Hematopoietic multipotent progenitor cell treated with erythropoietin and hydrocortisone succinate and interleukin-3 and kit ligand, for 8 days (in vitro differentiated cells): Measurements from ENCODE around the gene NME9.

Experiments used
- DNase-seq: peaks from one replicate; pipeline ENCODE4 v3.0.0-alpha.2; 2015

NME9 gene

DNA sequence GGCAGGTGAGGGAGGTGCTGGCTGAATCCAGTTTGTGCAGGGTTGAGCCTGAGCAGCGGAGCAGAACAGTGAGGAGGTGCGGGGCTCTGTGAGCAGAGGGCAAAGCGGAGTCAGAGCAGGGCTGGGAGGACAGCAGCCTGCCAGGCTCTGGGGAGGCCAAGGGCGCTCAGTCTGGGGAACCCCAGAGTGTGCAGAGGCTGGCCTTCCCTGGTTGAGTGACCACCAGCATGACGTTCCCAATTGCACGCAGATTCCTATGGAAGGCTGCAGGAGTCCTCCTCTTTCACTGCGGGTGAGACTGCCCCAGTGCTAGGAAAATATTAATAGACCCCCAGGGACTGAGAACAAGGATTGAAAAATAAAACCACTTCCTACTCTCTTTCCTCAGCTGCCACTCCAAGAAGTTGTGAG, 31.9 kb upstream of the NME9 start:
- DNase-seq, result no peak

DNA sequence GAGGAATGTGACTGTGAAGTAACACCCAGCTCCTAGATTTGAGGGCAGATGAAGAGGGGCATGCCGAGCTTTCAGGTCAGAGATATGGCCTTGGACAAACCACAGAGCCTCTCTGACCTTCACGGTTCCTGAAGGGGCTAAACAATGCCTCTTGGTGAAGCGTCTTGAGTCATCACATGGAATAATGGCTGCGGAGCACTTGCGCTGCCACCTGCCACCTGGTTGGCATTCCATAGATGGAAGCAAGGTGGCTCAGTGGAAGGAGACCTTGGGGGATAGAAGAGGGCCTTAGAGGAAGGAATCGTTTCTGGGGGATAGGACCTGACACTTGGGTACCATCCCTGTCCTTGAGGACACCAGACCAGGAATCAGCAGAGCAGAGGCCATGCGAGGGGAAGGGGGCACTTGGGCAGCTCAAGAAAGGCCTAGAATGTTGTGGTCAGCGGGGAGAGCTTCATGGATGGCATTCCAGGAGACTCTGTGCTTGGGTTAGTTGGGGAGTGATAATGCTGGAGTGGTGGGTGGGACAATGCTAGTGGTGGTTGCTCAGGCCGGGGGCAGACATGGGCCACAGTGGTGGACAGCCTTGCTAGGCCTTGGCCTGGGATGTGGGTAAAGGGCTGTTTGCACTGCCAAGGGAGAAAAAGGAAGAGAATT, 31.3 kb upstream of the NME9 start:
- DNase-seq, result no peak

DNA sequence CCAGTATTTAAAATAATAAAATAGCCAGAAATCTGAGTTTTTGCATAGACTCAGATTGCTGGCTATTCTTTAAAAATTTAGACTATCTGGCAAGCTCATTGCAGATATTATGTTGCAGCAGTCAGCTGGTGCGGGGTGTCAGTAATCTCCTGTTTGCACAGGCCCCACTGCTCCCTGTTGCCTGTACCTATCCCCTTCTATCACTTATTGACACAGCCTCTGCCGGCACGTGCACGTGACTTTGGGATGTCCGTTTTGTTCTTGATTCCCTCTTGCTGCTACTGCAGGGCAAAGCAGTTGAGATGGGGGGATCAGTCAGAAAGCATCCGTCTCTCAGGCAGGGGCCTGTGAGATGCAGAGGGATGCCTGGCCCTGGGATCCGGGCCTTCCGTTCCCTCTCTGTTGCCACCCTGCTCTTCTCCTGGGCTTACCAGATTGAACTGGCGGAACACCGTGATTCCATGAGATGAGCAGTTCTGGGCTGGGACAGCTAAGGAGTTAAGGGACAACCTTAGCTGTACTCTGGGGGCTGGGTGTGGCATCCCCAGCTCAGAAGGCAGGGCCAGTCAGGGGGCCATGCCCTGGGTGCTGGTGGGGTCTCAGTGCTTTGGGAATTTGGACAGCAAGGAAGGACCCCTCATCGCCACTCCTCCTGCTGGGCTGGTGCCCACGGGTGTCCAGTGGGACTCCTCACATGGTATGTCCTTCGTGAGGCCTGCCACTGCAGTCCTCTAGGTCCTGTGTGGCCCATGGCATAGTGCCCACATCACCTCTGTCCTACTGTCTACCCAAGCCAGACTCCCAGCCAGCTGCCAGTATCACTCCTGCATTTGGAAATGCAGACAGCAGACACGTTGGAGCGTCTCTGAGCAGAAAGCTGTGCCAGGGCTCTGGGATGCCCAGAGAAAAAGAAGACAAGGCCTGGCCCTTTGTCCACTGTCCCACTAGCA, 30.5 kb upstream of the NME9 start:
- DNase-seq, result no peak

DNA sequence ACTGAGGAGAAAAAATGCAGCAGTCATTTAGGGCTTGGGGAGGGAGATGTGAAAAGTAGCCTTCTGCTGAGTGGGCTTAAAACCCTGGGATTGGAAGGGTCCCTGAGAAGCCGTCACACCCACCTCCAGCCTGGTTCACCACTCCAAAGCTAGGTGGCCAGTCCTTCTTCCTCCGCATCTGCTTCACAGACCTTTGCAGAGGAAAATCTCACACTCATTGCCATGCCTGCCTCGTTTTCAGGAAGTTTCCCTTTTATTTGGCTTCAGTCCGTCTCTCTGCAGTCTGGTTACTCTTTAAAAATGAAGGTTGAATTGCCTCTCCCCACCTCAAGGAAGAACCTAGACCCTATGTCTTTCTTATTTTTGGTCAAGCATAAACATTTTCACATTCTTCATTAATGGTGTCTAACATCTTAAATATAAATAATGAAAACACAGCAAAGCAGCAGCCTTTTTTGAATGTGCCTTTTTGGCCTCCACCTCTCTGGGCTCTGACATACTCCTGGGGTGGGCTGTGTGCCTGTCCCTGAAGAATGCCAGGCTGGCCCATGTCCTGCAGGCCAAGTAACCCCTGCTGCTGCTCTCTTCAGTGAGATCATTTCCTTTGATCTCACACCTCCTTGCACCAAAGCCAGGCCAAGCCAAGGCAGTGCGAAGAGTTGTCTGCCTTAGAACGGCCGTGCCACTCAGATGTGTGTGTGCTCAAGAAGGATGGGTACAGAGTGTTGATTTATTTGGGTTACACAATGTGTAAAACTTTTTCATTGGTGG, 29.7 kb upstream of the NME9 start:
- no peak for DNase-seq

DNA sequence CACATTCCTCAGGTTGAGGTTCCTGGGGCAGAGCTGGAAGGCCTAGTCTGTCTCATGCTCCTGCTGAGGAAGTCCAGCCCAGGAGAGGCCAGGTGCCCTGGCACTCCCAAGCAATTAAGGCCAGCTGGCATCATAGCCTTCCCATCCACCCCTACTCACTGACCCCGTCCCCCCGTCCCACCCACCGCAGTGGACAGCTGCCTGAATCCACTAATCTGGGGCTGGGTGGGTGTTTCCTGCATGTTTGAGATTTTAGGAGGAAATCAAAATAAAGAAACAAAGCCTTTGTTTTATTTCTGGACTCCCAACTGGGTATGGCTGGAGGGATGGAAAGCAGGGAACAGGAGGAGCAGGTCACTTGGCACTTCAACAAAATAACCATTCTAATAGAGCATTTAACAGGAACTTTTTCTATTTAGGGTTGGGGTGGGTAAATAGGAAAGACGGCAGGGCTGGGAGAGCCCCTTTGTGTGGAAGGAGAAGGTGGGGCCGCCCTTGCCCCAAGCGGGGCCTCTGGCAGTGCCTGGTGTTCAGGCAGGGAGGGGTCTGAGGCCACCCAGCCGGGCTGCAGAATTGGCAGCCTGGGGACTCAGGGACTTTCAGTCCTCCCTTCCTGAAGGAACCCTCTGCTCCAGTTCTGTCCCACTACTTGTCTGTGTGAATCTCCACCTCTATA, 27.2 kb upstream of the NME9 start:
- DNase-seq, result no peak

DNA sequence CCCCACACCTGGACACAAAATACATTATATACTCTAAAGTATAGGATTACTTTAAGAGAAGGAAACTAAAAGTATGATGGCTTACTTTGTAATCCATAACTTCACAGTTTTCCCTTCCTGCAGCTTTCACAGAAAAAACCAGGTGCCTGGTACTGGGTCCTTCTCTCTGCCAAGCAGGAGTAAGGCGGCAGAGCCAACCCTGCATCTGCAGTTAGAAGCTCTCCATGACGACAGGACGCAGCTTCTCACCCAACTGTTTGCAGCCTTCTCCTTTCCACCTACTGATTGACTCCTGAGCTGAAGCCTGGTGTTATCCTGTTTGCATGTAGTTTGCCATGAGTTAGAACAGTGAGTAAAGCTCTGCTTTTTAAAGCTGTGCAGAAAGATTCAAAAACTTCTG, 25.4 kb upstream of the NME9 start:
- no peak for DNase-seq

DNA sequence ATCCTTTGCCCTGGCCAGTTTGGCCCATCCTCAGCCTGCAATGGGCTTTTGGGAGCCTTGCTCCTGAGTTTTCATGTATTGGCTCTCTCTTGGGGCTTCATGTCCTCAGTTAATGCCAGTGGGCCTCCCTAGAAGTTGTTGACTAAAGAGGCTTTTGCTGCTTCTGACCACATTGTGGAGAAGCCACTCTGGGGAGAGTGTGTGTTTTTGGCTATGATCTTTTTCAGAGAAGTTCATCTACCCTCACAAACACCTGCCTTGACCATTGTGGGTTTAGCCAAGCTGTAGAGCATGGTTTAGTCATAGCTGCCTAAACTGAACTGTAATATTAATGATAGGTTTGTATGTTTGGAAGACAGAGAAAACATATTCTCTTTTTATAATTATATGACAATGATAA, 24.7 kb upstream of the NME9 start:
- DNase-seq, result no peak

DNA sequence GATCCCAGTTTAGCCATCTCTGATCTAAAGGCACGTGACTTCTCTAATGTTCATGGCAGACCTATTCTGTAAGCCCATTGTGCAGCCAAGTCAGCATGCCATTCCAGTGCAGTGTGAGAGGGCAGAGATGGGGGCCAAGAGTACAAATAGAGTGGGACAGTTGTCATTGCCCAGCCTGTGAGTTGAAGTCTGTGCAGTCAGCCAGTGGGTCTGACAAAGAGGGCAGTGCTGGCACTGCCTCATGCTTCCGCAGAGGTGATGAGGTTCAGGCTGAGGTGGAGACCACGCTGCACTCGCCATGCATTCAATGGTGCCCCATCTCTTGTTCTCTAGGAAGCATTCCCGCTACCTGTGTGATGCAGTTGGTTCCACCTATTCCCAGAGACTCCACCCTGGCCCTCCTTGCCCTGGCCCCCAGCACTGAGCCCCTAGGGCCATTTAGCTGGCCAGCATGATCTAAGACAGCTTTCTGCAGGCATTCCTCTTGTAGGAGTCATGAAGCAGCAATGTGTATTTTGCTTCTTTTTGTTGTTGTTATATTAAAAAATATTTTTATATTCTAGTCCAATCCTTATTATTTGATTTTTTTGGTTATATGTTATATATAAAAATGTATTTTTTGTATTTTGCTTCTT, 22.4 kb upstream of the NME9 start:
- DNase-seq, result no peak

DNA sequence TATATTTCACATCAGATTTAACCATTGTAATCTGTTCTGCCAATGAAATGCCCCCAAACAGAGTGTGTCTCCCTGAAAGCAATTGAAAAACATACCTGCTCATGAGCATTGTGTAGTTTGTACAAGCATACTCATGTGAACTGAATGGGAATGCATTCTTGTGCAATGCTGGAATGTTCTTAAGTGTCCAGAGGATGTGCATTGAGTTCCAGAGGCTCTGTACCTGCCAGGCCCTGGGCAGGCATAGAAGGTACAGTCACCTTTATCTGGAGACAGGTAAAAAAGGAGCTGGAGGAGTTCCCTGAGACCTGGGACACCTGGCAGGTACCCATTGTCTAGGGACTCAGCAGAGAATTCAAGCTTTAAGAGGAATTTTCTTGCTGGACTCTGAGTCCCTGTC, 21.5 kb upstream of the NME9 start:
- no peak for DNase-seq

DNA sequence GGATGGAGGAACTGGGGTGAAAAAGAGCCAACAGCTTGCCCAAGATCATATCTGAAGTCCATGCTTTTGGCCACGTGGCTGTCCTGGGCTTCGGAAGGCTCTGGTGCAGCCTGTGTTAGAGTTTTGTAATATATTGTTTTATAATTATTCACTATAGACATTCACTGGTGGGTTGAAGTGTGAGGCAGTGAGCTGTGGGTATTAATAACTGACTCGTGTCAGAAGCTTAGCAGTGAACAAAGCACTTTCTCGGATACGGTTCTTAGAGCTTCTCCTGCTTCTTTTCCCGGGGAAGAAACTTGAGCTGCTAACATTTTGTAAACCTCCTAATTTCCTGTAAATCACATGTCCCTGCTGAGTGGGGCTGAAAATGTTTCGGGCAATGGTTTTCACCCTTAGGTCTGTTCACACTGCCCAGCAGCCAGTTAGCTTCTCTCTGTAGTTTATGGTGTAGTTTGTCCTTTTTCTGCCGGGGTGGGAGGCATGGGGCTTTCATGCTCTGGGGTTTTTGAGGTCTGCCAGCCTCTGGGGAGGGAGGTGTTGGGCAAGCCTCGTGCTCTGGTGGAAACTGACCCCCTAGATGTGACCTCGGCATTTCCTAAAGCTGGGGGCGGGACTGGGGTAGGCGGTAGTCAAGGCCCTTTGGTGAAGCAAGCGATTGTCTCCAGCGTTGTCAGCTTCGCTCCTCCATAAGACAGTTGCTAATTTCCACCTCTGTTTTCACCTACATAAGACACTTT, 20.4 kb upstream of the NME9 start:
- DNase-seq, result no peak

DNA sequence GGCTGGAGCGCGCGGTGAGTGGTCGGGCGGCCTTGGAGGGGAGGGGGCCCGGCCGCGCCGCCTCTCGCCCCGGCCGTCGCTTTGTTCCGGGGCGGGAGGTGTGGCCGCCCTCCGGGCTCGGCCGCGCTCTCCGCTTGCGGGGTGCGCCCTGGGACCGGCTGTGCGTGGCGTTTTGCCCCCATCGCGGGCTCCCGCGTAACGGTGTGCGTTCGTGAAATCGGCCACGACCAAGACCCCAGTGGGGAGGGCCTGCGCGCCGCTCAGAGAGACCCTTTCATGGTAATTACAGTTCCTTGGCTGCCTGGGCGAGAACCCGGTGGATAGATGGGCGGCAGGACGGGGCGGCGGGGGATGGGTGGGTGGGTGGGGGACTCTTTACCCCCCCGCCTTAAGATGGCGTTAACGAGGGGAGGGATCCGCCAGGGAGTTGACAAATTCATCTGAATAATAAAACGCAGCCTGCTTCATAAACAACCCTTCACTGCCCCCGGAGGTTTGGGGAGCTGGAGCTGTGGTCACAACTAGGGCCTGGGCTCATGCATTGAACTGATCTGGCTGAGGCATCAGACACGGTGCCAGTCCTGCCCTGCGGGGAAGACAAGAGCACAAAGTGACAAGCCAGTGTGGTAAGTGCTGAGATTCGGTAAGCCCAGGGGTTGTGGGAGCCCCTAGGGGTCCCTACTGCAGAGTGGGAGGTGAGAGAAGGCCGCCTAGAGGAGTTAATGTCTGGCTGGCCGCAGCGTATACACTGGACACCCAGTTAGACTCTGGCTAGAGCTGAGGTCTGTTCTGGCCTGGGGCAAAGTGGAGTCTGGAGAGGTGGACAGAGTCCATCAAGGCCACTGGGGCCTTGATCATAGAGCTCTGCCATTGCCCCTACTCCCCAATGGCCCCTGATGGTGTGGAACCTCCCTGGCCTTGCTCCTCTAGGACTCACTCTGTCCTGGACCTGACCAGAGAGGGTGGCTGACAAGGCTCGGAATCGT, 19.4 kb upstream of the NME9 start:
- DNase-seq, result no peak

DNA sequence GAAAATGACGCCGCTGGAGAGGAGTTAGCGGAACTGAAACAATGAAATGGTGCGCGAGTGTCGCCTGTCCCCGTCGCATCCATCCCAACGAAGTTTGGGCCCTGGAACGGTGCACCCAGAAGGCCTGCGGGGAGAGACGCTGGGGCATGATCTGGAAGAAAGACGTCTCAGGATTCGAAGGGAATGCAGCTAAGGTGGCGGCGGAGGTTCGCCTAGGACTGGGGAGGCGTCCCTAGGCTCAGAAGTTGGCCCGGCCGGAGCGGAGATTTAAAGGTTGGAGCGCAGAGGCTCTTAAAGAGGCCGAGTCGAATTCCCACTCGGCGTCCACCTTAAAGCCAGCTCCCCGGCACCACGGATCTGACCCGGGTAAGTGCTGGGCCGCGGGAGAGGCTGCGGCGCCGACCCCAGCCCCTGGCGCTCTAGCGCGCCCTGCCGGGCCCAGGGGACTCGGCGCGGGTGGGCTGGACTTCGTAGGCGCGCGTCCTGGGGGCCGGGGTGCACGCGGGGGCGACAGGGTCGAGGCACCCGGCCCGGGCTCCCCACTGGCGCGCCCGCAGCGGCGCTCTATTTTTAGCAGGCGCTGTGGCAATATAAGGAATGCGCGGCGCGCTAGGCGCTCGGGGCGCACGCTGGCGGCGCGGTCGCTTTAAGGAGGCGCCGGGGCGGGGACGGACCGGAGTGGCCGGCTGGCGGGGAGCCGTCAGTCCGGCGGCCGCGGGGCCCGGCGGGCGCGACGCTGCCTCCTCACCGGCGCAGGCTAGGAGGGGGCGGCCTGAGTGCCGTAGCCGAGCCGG, 18.5 kb upstream of the NME9 start, which contains the start of gene MRAS:
Gene MRAS (plus strand): TSS at position 620 of the 794 bp plus-strand sequence. CDS start 24,305 bp downstream, outside the sequence.
- DNase-seq, result no peak

DNA sequence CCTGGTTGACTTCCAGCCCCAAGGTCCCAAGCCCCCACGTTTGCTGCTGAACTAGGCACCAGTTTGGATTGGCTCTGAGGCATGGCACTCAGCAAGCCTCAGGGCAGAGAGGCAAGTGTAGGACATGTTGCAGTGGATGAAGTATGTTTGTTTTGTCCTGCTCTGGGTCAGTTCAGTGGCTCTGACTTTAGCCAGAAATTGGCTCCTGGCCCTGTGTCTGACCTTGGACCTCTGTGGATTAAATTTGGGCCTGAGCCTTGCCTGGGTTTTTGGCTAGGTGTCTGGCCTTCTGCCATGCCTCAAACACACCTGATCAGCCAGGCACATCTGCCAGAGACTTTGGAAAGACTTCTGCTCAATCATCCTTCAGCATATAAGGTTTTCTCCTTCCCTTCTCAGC, 15.1 kb upstream of the NME9 start:
- DNase-seq, result no peak

DNA sequence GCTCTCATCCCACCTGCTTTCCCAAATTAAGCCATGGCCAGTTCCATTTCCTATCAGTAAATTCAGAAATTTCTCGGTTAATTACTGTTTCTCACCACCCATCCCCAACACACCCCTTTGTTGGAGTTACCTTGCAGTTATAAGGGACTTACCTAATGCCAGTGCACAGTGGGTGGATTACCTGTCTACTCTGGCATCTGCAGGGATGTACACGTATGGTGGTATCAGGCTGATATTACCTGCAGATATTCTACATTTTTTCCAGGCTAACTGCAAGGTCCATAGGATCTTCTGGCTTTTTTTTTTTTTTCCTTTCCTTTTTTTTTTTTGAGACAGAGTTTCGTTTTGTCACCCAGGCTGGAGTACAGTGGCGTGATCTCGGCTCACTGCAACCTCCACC, 10.9 kb upstream of the NME9 start:
- DNase-seq, result no peak

DNA sequence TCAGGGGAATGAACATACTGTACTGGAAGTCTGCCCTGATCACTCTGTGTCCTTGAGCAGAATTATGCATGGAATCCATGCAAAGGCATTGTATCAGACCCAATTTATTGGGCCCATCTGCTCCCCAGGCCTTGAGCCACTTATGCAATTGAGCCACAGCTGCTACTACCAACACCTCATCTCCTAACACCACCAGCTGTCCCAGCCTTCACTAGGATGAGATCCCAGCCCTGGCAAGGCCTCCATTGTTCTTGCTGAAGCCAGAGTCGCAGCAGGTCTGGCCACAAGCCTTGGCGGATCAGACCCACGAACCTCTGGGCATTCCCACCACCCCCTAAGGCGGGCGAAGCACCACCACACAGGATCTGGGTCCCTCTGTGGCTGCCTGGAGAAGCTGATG, 9.2 kb upstream of the NME9 start:
- DNase-seq, result no peak

DNA sequence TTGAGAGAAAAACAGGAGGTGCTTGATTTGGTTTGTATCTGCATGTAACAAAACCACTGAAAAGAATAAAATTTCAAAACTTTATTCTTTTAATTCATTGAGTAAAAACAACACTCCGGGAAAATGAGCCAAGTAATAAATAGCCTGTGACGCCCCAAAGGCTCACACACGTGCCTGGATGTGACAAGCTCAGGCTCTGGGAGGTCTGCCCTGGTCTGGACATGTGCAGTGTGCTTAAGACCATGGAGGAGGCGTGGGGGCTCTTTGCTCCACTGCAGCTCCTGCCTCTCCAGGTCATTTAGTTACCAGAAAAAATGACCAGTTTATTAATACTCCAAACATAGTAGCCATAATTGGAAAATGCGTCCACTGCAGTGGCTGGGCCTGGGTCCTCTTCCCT, 8.6 kb upstream of the NME9 start:
- no peak for DNase-seq

DNA sequence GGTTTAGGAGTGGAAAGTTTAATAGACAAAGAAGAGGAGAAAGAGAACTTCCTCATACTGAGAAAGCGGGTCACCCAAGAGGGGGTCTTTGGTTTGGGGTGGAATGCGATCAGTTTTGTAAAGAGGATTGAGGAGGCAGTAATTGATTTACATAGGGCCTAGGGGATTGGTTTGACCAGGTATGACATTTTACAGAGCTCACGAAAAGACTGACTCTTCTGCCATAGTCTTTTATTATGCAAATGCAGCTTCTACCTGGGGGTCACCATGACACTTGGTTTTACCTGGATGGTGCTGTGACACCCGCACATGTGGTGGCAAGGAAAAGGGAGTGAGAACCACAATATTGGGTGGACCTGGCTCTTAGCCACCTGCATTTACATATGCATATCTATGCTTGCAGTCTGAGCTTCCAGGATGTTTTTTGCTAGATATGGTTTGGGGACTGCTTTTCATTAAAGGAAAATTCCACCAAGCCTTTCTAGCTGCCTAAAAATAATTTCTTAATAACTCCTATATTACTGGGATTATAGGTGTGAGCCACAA, 6.9 kb upstream of the NME9 start:
- DNase-seq, result no peak

DNA sequence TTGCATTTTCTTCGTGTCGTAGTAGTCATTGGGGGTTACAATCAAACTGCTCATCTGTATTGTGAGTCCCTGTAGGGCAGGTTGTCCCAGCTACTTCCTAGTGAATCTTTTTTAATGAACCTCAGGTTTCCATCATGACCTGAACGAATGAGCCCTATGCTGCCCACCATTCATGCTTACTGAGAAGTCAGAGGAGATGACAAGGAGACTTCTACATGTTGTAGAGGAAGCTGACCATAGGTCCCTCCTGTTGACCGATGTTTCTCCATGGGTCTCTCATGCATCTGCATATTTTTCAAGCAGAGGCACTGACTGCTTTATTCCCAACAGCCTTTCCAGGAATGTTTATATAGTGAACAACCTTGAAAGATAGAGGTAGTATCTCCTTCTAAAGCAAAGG, 5.0 kb upstream of the NME9 start:
- DNase-seq, result no peak

DNA sequence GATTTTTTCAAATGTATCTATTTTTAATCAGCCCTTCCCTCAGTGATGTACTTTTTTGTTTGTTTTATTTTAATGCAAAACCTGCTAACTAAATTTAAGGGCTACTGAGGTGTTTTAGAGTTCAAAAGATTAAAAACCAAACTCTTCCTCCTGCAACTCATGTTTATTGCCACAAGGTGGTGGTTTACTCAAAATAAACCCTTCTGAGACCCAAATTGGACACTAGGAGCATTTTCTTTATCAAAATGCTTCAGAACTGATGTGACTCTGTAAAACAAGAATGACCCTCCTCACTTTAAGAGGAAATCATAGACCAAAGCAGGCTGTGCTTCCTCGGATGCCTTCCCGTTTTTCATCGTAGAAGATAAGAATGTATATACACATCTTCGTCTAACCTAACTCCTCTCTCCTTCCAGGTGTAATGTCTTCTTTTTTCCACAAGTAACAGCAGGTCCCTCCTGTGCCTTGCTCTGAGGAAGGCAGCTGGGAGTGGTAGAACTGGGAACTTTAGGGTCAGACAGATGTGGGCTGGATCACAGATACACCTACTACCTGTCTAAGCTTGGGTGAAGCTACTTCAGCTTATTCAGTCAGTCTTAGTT, 2.9 kb upstream of the NME9 start:
- DNase-seq, result peak; percentile 51
